ENCODE results near the gene TNNI2. TPM values are rescaled to one million over a fixed set of nuclear protein-coding genes. Genes with fewer than 3 reads are reported as not detected.
"Not testable (repeated sequence)": the region's sequence is repeated elsewhere in the genome, so short reads cannot be mapped to it uniquely, and the experiment has no call there.

TNNI2 gene
- polyA plus RNA-seq, 6 donors from 2014 or later, result 3.9 to 12.2 (median 7.2) TPM

DNA sequence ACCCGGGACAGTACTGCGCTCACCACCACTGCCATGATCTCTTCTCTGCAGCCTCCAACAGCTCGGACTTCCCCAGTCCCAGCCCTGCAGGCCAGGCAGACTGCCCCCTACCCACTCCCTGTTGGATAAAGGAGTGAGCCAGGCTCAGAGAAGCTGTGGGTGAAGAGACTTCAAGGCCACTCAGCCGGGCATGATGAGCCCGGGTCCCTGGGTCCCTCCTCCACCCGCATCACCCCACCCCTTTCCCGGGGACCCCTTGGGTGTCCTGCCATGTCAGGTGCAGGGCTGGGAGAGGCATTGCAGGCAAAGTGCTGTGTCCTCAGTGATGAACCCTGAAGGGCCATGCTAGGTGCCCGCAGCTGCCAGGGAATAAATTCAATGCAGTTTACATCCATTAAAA is 28.6 kb downstream of the TNNI2 start:
- H3K27me3 Mint-ChIP-seq, result no peaks in the 10 kb centered on the region
- ATAC-seq (ENCODE audit: low read depth in 2 of 2), result no peak
- H3K4me3 Mint-ChIP-seq, result no peak overlapping the region
- peaks cover 56 to 87% (median 66%) of the 10 kb centered on the region in 3 donors for H3K4me1 Mint-ChIP-seq
- DNase-seq, result no peak
- H3K36me3 Mint-ChIP-seq, result peaks cover 0 to 8% of the 10 kb centered on the region in 2 donors
- no peaks in the 10 kb centered on the region for H3K9me3 Mint-ChIP-seq
- peak overlapping the region in 1 of 6 donors; percentile 39 for H3K27ac Mint-ChIP-seq

DNA sequence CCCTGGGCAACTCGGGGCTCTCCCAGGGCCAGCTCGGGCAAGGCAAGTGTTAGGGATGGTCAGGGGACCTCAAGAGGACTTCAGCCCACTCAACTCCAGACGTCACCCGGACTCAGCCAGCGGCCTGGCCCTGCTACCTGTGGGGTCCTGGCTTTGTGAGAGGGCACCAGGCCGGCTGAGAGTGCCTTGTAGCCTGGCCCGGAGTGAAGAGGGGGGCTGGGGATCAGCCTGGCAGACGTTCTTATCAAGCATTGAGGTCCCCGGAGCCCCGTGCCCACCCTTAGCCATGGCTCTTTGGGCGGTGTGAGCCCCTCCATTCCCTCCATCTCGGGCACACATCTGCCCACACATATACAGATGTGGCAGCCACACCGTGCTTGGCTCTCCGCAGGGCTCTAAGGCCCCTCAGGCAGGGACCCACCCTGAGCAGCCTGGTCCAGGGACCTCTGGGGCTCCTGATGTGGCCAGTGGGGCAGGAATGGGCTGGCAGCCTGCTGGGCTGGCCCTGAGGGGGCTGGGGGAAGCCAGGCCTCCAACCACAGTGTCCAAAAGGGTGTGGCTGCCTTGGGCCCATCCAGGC is 29.4 kb downstream of the TNNI2 start:
- Mint-ChIP-seq H3K36me3 (peaks cover 0 to 8% of the 10 kb centered on the region in 2 donors), H3K9me3 (no peaks in the 10 kb centered on the region), H3K4me1 (peaks cover 61 to 86% (median 65%) of the 10 kb centered on the region in 3 donors), H3K4me3 (peak overlapping the region in 2 of 8 donors; percentile 11 to 44), H3K27ac (peak overlapping the region in 1 of 6 donors; percentile 39), H3K27me3 (no peaks in the 10 kb centered on the region)
- ATAC-seq (ENCODE audit: low read depth in 2 of 2), result no peak
- no peak for DNase-seq

DNA sequence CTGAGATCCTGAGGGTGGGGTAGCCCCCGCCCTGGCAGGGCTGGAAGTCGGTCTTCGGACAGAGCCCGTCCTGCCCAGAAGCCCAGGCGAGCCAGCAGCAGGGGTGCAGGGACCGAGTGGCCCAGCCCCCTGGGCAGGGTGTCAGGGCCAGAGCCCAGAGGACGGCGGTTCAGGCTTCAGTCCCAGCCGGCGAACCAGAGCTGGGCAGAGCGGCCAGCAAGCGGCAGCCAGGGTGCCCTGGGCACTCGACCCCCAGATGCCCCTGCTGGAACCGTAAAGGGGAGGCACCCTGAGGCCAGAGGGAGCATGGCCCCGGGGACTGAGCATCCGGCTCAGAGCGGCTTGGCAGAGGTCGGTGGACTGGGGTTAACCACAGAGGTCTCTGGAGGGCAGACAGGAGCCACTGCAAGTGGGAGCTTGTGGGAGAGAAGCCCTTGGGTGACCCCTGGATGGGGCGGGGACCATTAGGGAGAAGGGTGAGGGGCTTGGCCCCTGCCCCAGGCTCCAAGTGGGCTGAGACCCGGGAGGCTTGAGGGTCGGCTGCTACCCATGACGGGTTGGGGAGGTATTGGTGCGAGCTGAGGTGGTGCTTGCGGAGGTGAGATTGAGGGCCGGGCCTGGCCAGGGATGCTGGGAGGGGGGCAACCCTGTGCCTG is 30.0 kb downstream of the TNNI2 start:
- Mint-ChIP-seq H3K4me1 (peaks cover 60 to 83% (median 68%) of the 10 kb centered on the region in 3 donors), H3K36me3 (peaks cover 0 to 8% of the 10 kb centered on the region in 2 donors), H3K9me3 (no peaks in the 10 kb centered on the region), H3K27me3 (no peaks in the 10 kb centered on the region), H3K4me3 (peak overlapping the region in 3 of 8 donors; percentile 29 to 82 (median 30)), H3K27ac (peak overlapping the region in 4 of 6 donors; percentile 32 to 74 (median 64))
- no peak for ATAC-seq (ENCODE audit: low read depth in 2 of 2)
- DNase-seq, result no peak

- H3K36me3 Mint-ChIP-seq, result peaks cover 0 to 8% of the 10 kb centered on the region in 2 donors
- H3K4me3 Mint-ChIP-seq, result peak overlapping the region in 4 of 8 donors; percentile 42 to 59 (median 46)
- ATAC-seq (ENCODE audit: low read depth in 2 of 2), result no peak
- no peak for DNase-seq
- peak overlapping the region in 3 of 6 donors; percentile 69 to 74 (median 70) for H3K27ac Mint-ChIP-seq
- no peaks in the 10 kb centered on the region for H3K27me3 Mint-ChIP-seq
- H3K9me3 Mint-ChIP-seq, result no peaks in the 10 kb centered on the region
- H3K4me1 Mint-ChIP-seq, result peaks cover 52 to 77% (median 58%) of the 10 kb centered on the region in 3 donors
These were observed 30.9 kb downstream of the TNNI2 start for GRCh38 chr11:1869427-1870325.

DNA sequence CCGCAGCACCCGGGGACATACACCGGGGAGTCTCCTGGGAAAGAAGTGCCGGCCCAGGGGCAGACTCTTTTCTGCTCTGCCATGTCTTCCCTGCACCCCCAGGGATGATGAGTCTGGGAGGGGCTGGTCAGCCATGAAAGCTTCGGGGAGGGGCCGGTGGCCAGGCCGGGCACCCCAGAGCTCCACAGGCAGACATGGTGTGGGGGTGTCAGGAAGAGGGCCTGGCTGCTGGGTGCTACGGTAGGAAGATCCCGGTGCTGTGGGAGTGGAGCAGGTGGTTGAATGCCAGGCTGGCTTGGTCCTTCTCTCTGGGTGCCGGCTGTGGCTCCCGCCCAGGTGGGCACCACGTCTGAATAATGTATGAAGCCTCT is 31.5 kb downstream of the TNNI2 start:
- Mint-ChIP-seq H3K4me1 (peaks cover 51 to 70% (median 57%) of the 10 kb centered on the region in 3 donors), H3K27me3 (no peaks in the 10 kb centered on the region), H3K9me3 (no peaks in the 10 kb centered on the region), H3K4me3 (peak overlapping the region in 3 of 8 donors; percentile 6 to 45 (median 16)), H3K27ac (peak overlapping the region in 2 of 6 donors; percentile 56 to 78), H3K36me3 (peaks cover 0 to 8% of the 10 kb centered on the region in 2 donors)
- DNase-seq (no peak), ATAC-seq (ENCODE audit: low read depth in 2 of 2) (no peak)

GRCh38 chr11:1870721-1871466 is 32.1 kb downstream of the TNNI2 start:
- H3K4me3 Mint-ChIP-seq, result peak overlapping the region in 4 of 8 donors; percentile 9 to 74 (median 30)
- no peaks in the 10 kb centered on the region for H3K27me3 Mint-ChIP-seq
- peak overlapping the region in 3 of 6 donors; percentile 67 to 89 (median 78) for H3K27ac Mint-ChIP-seq
- no peaks in the 10 kb centered on the region for H3K9me3 Mint-ChIP-seq
- H3K36me3 Mint-ChIP-seq, result peaks cover 0 to 8% of the 10 kb centered on the region in 2 donors
- ATAC-seq (ENCODE audit: low read depth in 2 of 2) (no peak), DNase-seq (no peak)
- H3K4me1 Mint-ChIP-seq, result peaks cover 47 to 64% (median 54%) of the 10 kb centered on the region in 3 donors

GRCh38 chr11:1871531-1871930 is 32.8 kb downstream of the TNNI2 start:
- peak overlapping the region in 3 of 6 donors; percentile 67 to 89 (median 78) for H3K27ac Mint-ChIP-seq
- H3K27me3 Mint-ChIP-seq, result no peaks in the 10 kb centered on the region
- H3K9me3 Mint-ChIP-seq, result no peaks in the 10 kb centered on the region
- H3K36me3 Mint-ChIP-seq, result peaks cover 0 to 8% of the 10 kb centered on the region in 2 donors
- ATAC-seq (ENCODE audit: low read depth in 2 of 2), result no peak
- H3K4me1 Mint-ChIP-seq, result peaks cover 44 to 64% (median 52%) of the 10 kb centered on the region in 3 donors
- no peak for DNase-seq
- H3K4me3 Mint-ChIP-seq, result no peak overlapping the region

DNA sequence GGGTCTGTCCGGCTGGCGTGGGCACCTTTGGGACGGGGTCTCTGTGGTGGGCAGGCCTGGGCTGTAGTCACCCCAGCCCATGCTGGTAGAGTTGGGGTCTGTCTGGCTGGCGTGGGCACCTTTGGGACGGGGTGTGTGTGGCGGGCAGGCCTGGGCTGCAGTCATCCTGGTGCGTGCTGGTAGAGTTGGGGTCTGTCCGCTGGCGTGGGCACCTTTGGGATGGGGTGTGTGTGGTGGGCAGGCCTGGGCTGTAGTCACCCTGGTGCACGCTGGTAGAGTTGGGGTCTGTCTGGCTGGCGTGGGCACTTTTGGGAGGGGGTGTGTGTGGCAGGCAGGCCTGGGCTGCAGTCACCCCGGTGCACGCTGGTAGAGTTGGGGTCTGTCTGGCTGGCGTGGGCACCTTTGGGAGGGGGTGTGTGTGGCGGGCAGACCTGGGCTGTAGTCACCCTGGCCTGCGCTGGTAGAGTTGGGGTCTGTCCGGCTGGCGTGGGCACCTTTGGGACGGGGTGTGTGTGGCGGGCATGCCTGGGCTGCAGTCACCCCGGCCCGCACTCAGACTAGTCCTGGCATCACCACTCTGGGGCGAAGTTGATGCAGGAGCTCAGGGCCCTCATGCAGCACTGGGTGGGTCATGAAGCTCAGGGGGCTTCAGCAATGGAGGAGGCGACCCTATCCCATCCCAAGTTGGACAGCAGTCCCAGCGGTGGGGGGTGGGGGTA is 33.6 kb downstream of the TNNI2 start:
- ATAC-seq (ENCODE audit: low read depth in 2 of 2) (no peak), DNase-seq (no peak)
- Mint-ChIP-seq H3K36me3 (peaks cover 0 to 8% of the 10 kb centered on the region in 2 donors), H3K4me3 (peak overlapping the region in 1 of 8 donors; percentile 15), H3K4me1 (peaks cover 46 to 65% (median 53%) of the 10 kb centered on the region in 3 donors), H3K27ac (peak overlapping the region in 4 of 6 donors; percentile 42 to 94 (median 77)), H3K27me3 (no peaks in the 10 kb centered on the region), H3K9me3 (no peaks in the 10 kb centered on the region)

DNA sequence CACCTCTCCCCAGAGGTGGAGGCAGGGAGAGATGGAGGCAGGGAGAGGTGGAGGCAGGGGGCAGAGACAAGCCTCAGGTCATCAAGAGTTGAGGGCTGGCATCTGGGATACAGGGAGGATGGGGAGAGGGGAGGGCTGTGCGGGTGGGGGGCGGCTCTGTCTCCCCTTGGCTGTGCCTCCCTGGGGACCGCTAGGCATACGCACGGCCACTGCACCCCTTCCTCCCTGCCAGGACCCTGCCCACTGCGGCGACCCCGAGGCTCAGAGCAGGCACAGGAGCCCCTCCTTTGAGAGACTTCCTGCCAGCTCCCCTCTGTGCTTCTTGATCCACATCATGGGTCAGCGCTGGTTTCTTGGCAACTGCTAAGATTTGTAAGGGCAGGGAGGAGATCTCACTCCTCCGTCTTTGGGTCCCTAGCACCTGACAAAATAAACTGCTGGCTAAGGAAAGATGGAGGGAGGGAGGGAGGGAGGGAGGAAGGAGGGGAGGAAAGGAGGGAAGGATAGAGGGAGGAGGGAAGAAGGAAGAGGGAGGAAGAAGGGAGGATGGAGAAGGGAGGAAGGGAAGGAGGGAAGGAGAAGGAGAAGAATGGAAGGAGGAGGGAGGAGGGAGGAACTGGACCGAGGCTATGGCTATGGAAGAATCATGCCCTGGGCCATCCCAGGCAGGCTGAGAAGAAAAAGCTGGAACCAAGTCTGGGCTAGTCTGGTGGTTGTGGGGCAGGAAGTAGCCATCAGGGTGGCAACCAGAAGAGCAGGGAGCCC is 34.4 kb downstream of the TNNI2 start:
- no peaks in the 10 kb centered on the region for H3K27me3 Mint-ChIP-seq
- peaks cover 50 to 65% (median 51%) of the 10 kb centered on the region in 3 donors for H3K4me1 Mint-ChIP-seq
- peaks cover 0 to 8% of the 10 kb centered on the region in 2 donors for H3K36me3 Mint-ChIP-seq
- H3K4me3 Mint-ChIP-seq, result peak overlapping the region in 1 of 8 donors; percentile 23
- H3K27ac Mint-ChIP-seq, result peak overlapping the region in 3 of 6 donors; percentile 54 to 94 (median 78)
- H3K9me3 Mint-ChIP-seq, result no peaks in the 10 kb centered on the region
- no peak for ATAC-seq (ENCODE audit: low read depth in 2 of 2)
- DNase-seq, result no peak

GRCh38 chr11:1873813-1874150 is 35.0 kb downstream of the TNNI2 start:
- H3K27me3 Mint-ChIP-seq; H3K9me3 Mint-ChIP-seq; ATAC-seq (ENCODE audit: low read depth in 2 of 2); DNase-seq; H3K36me3 Mint-ChIP-seq: not testable (repeated sequence)
- H3K27ac Mint-ChIP-seq, result peak overlapping the region in 1 of 6 donors; percentile 78
- H3K4me1 Mint-ChIP-seq, result peaks cover 48 to 65% (median 54%) of the 10 kb centered on the region in 3 donors
- peak overlapping the region in 1 of 8 donors; percentile 23 for H3K4me3 Mint-ChIP-seq

DNA sequence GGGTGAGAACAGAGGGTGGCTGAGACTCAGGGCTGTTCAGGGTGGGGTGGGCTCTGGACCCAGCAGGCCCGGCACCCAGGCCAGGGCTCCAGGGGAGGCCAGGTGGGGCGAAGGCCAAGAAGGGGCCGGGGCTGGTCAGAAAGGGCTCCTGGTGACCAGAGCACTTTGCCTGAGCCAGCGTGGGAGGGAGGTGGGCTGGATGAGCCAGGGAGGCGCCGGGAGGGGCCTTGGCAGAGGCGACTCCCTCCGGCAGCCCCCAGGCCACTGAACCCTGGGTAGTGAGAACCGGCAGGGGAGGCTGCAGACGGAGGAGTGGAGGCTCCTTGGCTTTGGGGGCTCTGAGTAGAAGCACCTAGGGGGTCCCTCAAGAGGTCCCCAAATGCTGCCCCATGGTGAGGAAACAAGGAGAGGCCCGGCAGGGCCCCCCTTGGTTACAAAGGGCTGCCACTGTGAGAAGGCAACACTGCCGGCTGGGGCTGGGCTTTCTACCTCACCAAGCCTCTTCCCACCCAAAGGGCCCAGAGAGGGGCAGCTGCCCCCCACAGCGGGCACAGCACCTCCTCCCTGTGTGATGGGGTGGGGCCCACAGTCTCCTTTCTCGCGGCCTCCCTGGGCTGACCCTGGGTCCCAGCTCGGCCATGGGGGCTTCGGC is 35.8 kb downstream of the TNNI2 start:
- not testable (repeated sequence) for DNase-seq, H3K27me3 Mint-ChIP-seq
- H3K27ac Mint-ChIP-seq, result peak overlapping the region in 1 of 6 donors; percentile 47

More for the DNA sequence above, 35.8 kb downstream of the TNNI2 start:
- peaks cover 40 to 63% (median 48%) of the 10 kb centered on the region in 3 donors for H3K4me1 Mint-ChIP-seq
- not testable (repeated sequence) for H3K36me3 Mint-ChIP-seq; H3K4me3 Mint-ChIP-seq; H3K9me3 Mint-ChIP-seq; ATAC-seq (ENCODE audit: low read depth in 2 of 2)
